Activated T-helper 1 cell treated with anti-CD3 and anti-CD28 coated beads, Interleukin-12 subunit alpha, Interleukin-12 subunit beta, Interleukin-2, Interleukin-4 antibody, amounts not matched to agents 30 ng/mL and 10 ng/mL and 1 ng/mL, durations not matched to agents 14 hours and 24 hours and 36 hours (primary cell): ENCODE measurements around the gene TEX28. TPM values are rescaled to one million over a fixed set of nuclear protein-coding genes. Genes with fewer than 3 reads are reported as not detected.
"Not testable (repeated sequence)": the region's sequence is repeated elsewhere in the genome, so short reads cannot be mapped to it uniquely, and the experiment has no call there.

Experiments
- DNase-seq: peaks from one replicate; pipeline ENCODE4 v3.0.0; 2021; ENCODE audit warnings: low spot score
- H3K27ac Mint-ChIP-seq: one replicate; pipeline ENCODE4 v1.8.0; 2021; ENCODE audit warnings: mild to moderate bottlenecking, mixed read lengths
- H3K27me3 Mint-ChIP-seq: one replicate; pipeline ENCODE4 v1.8.0; 2022; ENCODE audit warnings: mild to moderate bottlenecking, moderate library complexity, mixed read lengths; ENCODE audit not compliant: insufficient read depth
- H3K36me3 Mint-ChIP-seq: one replicate; pipeline ENCODE4 v1.8.0; 2021; ENCODE audit warnings: low read depth, mixed read lengths
- H3K4me1 Mint-ChIP-seq: one replicate; pipeline ENCODE4 v1.8.0; 2021; ENCODE audit warnings: low read depth, mixed read lengths
- H3K4me3 Mint-ChIP-seq: one replicate; pipeline ENCODE4 v1.8.0; 2021; ENCODE audit warnings: mild to moderate bottlenecking, moderate library complexity, mixed read lengths
- H3K9me3 Mint-ChIP-seq: one replicate; pipeline ENCODE4 v1.8.0; 2021; ENCODE audit warnings: mixed read lengths
- intact Hi-C: fragments of 100-400 bp; cut with micrococcal nuclease; formaldehyde crosslinking; loops from one replicate; pipeline ENCODE4 v1.15.1; 2024
- total RNA-seq: library from RNA; stranded (reverse); gene quantifications from 2 replicates; pipeline ENCODE4 v1.2.3, GENCODE V29; 2022

TEX28 gene
- total RNA-seq, 1 donor from 2014 or later: not detected

DNA sequence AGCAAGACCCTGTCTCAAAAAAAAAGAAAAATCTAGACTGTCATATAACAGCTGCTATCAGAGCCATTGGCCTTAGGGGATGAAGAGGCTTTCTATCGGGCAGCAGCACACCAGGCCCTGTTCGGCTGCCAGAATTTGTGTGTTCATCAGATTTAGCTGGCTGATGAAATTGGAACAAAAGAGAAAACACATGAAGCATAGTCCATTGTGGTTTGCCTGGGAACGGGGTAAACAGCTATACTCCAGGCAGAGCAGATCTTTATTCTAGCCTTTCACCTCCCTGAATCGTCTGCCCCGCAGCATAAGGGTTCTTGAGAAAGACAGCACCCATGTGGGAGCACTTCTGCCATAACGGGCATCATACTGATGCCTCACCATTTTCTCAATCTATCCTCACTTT lies 12.3 kb upstream of the TEX28 start:
- Mint-ChIP-seq H3K27me3 (peaks cover 4% of the 10 kb centered on the region), H3K9me3 (no peaks in the 10 kb centered on the region), H3K36me3 (no peaks in the 10 kb centered on the region), H3K4me1 (peaks cover 36% of the 10 kb centered on the region), H3K27ac (no peak overlapping the region), H3K4me3 (no peak overlapping the region)
- no peak for DNase-seq
- intact Hi-C loops: no loop called here

- intact Hi-C loops: no loop called here
- Mint-ChIP-seq H3K4me1 (peaks cover 21% of the 10 kb centered on the region), H3K27ac (no peak overlapping the region), H3K36me3 (no peaks in the 10 kb centered on the region), H3K9me3 (no peaks in the 10 kb centered on the region), H3K27me3 (peaks cover 4% of the 10 kb centered on the region), H3K4me3 (no peak overlapping the region)
- DNase-seq: no peak
Measured at GRCh38 chrX:154305541-154306205, 10.7 kb upstream of the TEX28 start.

DNA sequence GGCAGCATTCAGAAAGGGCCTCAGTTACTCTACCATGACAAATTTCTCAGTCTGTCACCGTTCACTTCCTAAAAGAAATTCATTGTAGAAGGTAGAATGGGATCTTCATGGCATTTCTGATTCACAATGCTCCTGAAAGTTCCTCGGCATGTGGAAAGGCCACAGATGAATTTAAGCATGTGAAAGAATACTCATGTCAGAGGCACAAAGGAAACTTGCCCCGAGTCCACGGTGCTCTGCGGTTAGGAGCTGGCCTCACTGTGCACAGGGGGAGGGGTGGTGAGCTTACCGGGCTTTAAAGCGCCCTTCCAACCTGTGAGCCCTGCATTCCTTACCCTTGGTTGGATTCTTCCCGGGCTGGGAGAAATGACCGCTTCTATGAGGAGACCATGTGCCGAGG lies 9.9 kb upstream of the TEX28 start:
- Mint-ChIP-seq H3K27ac (no peak overlapping the region), H3K4me3 (no peak overlapping the region), H3K9me3 (no peaks in the 10 kb centered on the region), H3K36me3 (no peaks in the 10 kb centered on the region), H3K27me3 (peaks cover 6% of the 10 kb centered on the region), H3K4me1 (peaks cover 17% of the 10 kb centered on the region)
- DNase-seq: no peak
- intact Hi-C loops: no loop called here

- intact Hi-C loops: no loop called here
- peaks cover 6% of the 10 kb centered on the region for H3K27me3 Mint-ChIP-seq
- no peak for DNase-seq
Measured at GRCh38 chrX:154303476-154303875, 8.6 kb upstream of the TEX28 start.

GRCh38 chrX:154302998-154303397 lies 8.1 kb upstream of the TEX28 start:
- H3K9me3 Mint-ChIP-seq, H3K27me3 Mint-ChIP-seq, H3K27ac Mint-ChIP-seq, H3K36me3 Mint-ChIP-seq, DNase-seq, intact Hi-C loops, H3K4me3 Mint-ChIP-seq, H3K4me1 Mint-ChIP-seq: not testable (repeated sequence)

More at GRCh38 chrX:154303476-154303875, 8.6 kb upstream of the TEX28 start:
- no peaks in the 10 kb centered on the region for H3K9me3 Mint-ChIP-seq
- no peak overlapping the region for H3K27ac Mint-ChIP-seq
- peaks cover 10% of the 10 kb centered on the region for H3K4me1 Mint-ChIP-seq
- no peak overlapping the region for H3K4me3 Mint-ChIP-seq
- H3K36me3 Mint-ChIP-seq: no peaks in the 10 kb centered on the region

DNA sequence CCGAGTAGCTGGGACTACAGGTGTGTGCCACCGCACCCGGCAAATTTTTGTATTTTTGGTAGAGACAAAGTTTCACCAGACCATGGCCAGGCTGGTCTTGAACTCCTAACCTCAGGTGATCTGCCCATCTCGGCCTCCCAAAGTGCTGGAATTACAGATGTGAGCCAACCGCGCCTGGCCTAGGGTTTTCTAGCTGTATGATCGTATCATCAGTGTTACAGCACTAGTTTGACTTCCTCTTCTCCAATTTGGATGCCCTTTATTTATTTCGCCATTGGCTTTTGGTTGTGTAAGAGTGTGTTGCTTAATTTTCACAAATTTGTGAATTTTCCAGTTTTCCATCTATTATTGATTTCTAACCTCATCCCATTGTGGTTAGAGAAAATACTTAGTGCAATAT lies 5.9 kb upstream of the TEX28 start:
- DNase-seq: no peak
- Mint-ChIP-seq H3K9me3 (no peaks in the 10 kb centered on the region), H3K36me3 (no peaks in the 10 kb centered on the region), H3K27me3 (peaks cover 6% of the 10 kb centered on the region), H3K4me1 (no peaks in the 10 kb centered on the region), H3K4me3 (no peak overlapping the region), H3K27ac (no peak overlapping the region)
- intact Hi-C loops: no loop called here

DNA sequence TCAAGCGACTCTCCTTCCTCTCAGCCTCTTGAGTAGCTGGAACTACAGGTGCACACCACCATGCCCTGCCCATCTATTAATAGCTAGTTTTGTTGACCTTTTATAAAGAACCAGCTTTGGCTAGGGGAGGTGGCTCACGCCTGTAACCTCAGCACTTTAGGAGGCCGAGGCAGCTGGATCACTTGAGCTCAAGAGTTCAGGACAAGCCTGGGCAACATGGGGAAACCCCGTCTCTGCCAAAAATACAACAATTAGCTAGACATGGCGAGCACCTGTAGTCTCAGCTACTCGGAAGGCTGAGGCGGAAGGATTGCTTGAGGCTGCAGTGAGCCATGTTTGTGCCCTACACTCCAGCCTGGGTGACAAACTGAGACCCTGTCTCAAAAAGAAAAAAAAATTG lies 3.4 kb upstream of the TEX28 start:
- no peak for DNase-seq
- H3K36me3 Mint-ChIP-seq: no peaks in the 10 kb centered on the region
- H3K27me3 Mint-ChIP-seq: peaks cover 4% of the 10 kb centered on the region
- intact Hi-C loops: no loop called here
- H3K27ac Mint-ChIP-seq: no peak overlapping the region
- H3K9me3 Mint-ChIP-seq: no peaks in the 10 kb centered on the region
- no peak overlapping the region for H3K4me3 Mint-ChIP-seq
- no peaks in the 10 kb centered on the region for H3K4me1 Mint-ChIP-seq

- intact Hi-C loops: no loop called here
- H3K36me3 Mint-ChIP-seq: no peaks in the 10 kb centered on the region
- no peaks in the 10 kb centered on the region for H3K9me3 Mint-ChIP-seq
- DNase-seq: no peak
- H3K4me3 Mint-ChIP-seq: no peak overlapping the region
- no peaks in the 10 kb centered on the region for H3K4me1 Mint-ChIP-seq
- peaks cover 2% of the 10 kb centered on the region for H3K27me3 Mint-ChIP-seq
- no peak overlapping the region for H3K27ac Mint-ChIP-seq
Measured at GRCh38 chrX:154296731-154297130, 1.8 kb upstream of the TEX28 start.

DNA sequence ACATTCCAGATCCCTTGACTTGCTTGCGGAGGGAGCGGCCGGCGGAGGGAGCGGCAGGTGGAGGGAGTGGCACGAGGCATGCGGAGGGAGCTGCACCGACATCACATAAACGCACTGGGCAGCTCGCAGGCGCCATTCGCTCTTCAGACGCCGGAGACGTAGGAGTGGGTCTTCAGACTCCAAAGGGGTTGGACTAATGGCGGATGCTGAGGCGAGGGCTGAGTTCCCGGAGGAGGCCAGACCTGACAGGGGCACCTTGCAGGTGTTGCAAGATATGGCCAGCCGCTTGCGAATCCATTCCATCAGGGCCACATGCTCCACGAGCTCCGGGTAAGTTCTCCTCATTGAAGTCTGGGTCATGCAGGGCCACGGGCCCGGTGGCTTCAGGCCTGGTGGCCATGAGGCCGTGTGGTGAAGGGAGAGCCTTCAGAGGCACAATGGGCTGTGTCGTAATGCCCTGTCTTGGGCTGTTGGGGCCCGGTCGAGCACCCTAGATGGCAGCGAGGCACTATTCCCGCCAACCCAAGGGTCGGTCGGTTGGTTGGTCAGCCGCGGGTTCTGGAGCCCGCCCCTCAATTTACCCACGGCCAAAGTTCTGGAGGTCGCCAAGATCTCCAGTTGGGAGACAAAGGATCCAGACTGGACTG lies 863 bp upstream of the TEX28 start, which contains the start of gene TKTL1:
TKTL1 (plus strand) TSS at position 132 of the 647 bp plus-strand sequence; CDS start at position 197, 65 bp downstream.
- Mint-ChIP-seq H3K4me3 (no peak within 1 kb of the TSS), H3K4me1 (no peaks in the 10 kb centered on the region), H3K36me3 (no peaks in the 10 kb centered on the region), H3K27ac (no peak within 1 kb of the TSS), H3K9me3 (no peaks in the 10 kb centered on the region), H3K27me3 (peaks cover 2% of the 10 kb centered on the region)
- intact Hi-C loops: no loop called here
- DNase-seq: no peak

DNA sequence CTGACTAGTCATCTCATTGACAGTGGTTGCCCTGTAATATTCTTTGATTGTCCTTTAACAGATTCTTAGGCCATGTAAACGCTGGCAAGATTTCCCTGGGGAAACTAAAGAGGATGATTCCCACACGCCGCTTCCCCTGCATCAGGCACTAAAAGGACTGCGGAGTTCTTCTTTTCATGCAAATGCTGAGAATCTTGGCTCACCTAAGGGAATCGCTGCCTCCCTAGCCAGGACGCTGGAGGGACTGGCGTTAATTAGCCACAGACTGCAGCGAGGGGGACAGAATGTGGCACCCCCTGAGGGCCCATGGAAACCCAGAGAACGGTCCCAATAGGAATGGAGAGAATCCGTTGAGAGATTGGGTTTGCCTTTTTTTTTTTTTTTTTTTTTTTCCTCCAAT lies 8.5 kb downstream of the TEX28 start:
- H3K27me3 Mint-ChIP-seq, H3K36me3 Mint-ChIP-seq, intact Hi-C loops, H3K4me1 Mint-ChIP-seq, DNase-seq, H3K27ac Mint-ChIP-seq, H3K9me3 Mint-ChIP-seq, H3K4me3 Mint-ChIP-seq: not testable (repeated sequence)

GRCh38 chrX:154284489-154285338 lies 10.2 kb downstream of the TEX28 start:
- H3K4me3 Mint-ChIP-seq, H3K9me3 Mint-ChIP-seq, H3K27me3 Mint-ChIP-seq, DNase-seq, H3K4me1 Mint-ChIP-seq, H3K27ac Mint-ChIP-seq, H3K36me3 Mint-ChIP-seq, intact Hi-C loops: not testable (repeated sequence)

DNA sequence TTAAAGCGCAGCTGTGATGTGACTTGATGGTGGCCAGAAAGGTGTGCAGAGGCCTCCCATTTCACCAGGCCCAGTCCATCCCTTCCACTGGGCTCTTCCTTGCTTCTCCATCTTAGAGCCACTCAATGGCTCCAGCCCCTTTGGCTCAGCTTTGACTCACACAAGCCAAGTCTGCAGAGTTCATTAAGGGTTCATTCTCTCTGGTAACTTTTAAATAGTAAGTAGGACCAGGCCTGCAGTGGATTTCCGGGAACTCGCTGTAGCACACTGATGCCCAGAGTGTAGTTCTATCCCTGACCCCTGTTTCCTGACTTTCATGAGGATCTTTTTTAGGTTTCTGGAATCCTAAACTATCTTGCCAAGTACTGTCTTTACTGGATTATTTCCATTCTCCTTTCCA lies 25.7 kb downstream of the TEX28 start:
- H3K36me3 Mint-ChIP-seq, DNase-seq, H3K4me1 Mint-ChIP-seq, H3K27me3 Mint-ChIP-seq, H3K4me3 Mint-ChIP-seq, H3K9me3 Mint-ChIP-seq, H3K27ac Mint-ChIP-seq, intact Hi-C loops: not testable (repeated sequence)

GRCh38 chrX:154263072-154263471 lies 31.9 kb downstream of the TEX28 start:
- DNase-seq, H3K36me3 Mint-ChIP-seq, intact Hi-C loops, H3K9me3 Mint-ChIP-seq, H3K4me1 Mint-ChIP-seq, H3K27ac Mint-ChIP-seq, H3K27me3 Mint-ChIP-seq, H3K4me3 Mint-ChIP-seq: not testable (repeated sequence)
